HG03439 (cell line): Measurements from ENCODE around the gene HHLA2.

Experiments
- ATAC-seq: cut with Tn5 transposase; IDR thresholded peaks from one replicate; pipeline ENCODE4 v1.9.1; 2021; ENCODE audit warnings: mild to moderate bottlenecking, moderate library complexity; ENCODE audit not compliant: unreplicated experiment

Gene HHLA2

DNA sequence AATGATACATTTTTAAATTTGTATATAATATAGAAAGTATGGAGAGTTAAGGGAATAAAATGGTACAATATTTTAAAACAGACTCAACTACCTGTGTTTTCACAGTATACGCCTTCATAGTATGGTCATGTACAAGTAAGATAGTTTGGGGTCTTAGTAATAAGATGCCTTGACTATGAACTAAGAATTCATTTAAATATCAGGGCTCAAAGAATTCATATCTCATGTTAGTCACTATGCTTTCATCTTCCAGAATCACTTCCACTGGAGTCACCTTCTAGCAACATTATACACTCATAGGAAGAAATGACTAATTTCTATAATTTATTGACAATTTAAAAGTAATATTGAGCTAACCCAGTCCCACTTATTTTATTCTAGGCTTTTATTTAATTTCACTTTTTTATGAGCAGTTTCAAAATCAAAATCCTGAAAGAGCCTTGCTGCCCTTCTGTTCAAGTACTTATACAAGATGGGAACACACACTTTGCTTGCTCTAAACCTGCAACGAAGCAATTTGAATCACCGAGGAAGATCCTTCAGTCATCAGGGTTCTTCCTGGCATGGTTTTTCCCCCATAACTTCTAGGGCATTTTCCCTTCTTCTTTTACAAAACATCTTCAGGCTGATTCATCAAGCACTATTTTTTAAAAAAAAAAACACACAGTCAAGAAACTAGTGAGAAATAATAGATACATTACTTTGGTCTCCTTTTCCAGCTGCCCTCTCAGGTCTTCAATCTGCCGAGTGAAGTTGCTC, 119.9 kb downstream of the HHLA2 start:
- no peak for ATAC-seq

DNA sequence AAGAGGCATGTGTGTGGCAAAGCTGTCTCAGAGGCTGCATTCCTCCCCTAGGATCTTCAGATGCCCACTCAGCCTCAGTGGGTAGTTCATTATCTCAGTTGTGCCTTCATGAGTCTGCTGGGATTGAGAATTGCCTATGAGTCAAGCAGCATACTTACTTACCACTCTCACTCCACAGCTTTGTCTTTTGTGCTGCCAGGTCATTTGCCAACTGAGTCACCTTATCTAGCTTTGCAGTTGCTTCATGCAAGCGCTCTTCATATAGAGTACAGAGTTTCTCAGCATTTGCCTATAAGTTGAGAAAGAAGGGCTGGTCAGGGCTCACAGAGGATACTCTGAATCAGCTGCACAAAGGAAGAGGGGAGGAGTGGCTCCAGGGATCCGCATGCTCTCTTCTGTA, 124.6 kb downstream of the HHLA2 start:
- ATAC-seq, result no peak
